Neural cell (in vitro differentiated cells): ENCODE data around the gene CDKL5. TPM values are rescaled to one million over a fixed set of nuclear protein-coding genes. Genes with fewer than 3 reads are reported as not detected.

ENCODE experiments used
- H2AFZ ChIP-seq: fragments of 200-600, 300-800 bp; sonication (generic), shearing (Covaris generic); 2 replicates; pipeline ENCODE4 v1.6.0; 2014; ENCODE audit warnings: low read depth, mild to moderate bottlenecking, antibody characterized with exemption, low read length, moderate library complexity
- H3F3A ChIP-seq: fragments of 200-600 bp; shearing (Covaris generic); 2 replicates; pipeline ENCODE4 v1.6.1; 2016; ENCODE audit warnings: mild to moderate bottlenecking, moderate library complexity, mixed read lengths, antibody characterized with exemption, low read length; ENCODE audit not compliant: insufficient read depth, poor library complexity, severe bottlenecking
- H3K27ac ChIP-seq: fragments of 200-600, 300-800 bp; sonication (generic), shearing (Covaris generic); 2 replicates; pipeline ENCODE4 v1.5.1; 2014; ENCODE audit warnings: mild to moderate bottlenecking, low read length, moderate library complexity
- H3K27me3 ChIP-seq: fragments of 300-800, 200-600 bp; sonication (generic), shearing (Covaris generic); 2 replicates; pipeline ENCODE4 v1.6.0; 2014; ENCODE audit warnings: mild to moderate bottlenecking, low read depth, low read length, moderate library complexity; ENCODE audit not compliant: insufficient read depth
- H3K36me3 ChIP-seq: fragments of 300-800, 200-600 bp; sonication (generic), shearing (Covaris generic); 2 replicates; pipeline ENCODE4 v1.5.1; 2014; ENCODE audit warnings: mild to moderate bottlenecking, antibody characterized with exemption, low read length, moderate library complexity; ENCODE audit not compliant: insufficient read depth
- H3K4me2 ChIP-seq: fragments of 300-800, 200-600 bp; sonication (generic), shearing (Covaris generic); 2 replicates; pipeline ENCODE4 v1.6.0; 2014; ENCODE audit warnings: mild to moderate bottlenecking, low read length
- H3K4me3 ChIP-seq: fragments of 300-800, 200-600 bp; sonication (generic), shearing (Covaris generic); 2 replicates; pipeline ENCODE4 v1.5.1; 2014; ENCODE audit warnings: mild to moderate bottlenecking, low read length, moderate library complexity
- H3K79me2 ChIP-seq: fragments of 200-600 bp; shearing (Covaris generic); replicated peaks from 2 replicates; pipeline ENCODE4 v1.6.0; 2014; ENCODE audit warnings: mild to moderate bottlenecking, low read length, moderate library complexity; ENCODE audit not compliant: insufficient read depth
- H3K9ac ChIP-seq: fragments of 300-800, 200-600 bp; sonication (generic), shearing (Covaris generic); 2 replicates; pipeline ENCODE4 v1.6.1; 2016; ENCODE audit warnings: mild to moderate bottlenecking, low read length, mixed read lengths
- H3K9me2 ChIP-seq: fragments of 200-600 bp; shearing (Covaris generic); 2 replicates; pipeline ENCODE4 v1.6.1; 2016; ENCODE audit warnings: mild to moderate bottlenecking, low read length, mixed read lengths; ENCODE audit not compliant: insufficient read depth
- H3K9me3 ChIP-seq: fragments of 200-600, 300-800 bp; sonication (generic), shearing (Covaris generic); 2 replicates; pipeline ENCODE4 v1.6.1; 2016; ENCODE audit warnings: mild to moderate bottlenecking, mixed run types, low read length, moderate library complexity, mixed read lengths
- H4K20me1 ChIP-seq: fragments of 200-600 bp; shearing (Covaris generic); 2 replicates; pipeline ENCODE4 v1.6.1; 2016; ENCODE audit warnings: mild to moderate bottlenecking, mixed run types; ENCODE audit not compliant: insufficient read depth
- CTCF ChIP-seq: fragments of 450-650 bp; IDR thresholded peaks from 2 replicates; pipeline ENCODE4 v1.5.1; 2014; ENCODE audit warnings: antibody characterized with exemption, mild to moderate bottlenecking, moderate library complexity; ENCODE audit not compliant: poor library complexity, severe bottlenecking
- EP300 ChIP-seq: fragments of 450-650 bp; conservative IDR thresholded peaks from 2 replicates; pipeline ENCODE4 v1.6.1; 2014; ENCODE audit warnings: antibody characterized with exemption, mild to moderate bottlenecking, moderate library complexity; ENCODE audit not compliant: poor library complexity, severe bottlenecking
- EZH2 ChIP-seq: fragments of 200-600, 300-800 bp; shearing (Covaris generic), sonication (generic); IDR thresholded peaks from 2 replicates; pipeline ENCODE4 v1.6.1; 2014; ENCODE audit warnings: antibody characterized with exemption, low read length, borderline replicate concordance, mild to moderate bottlenecking; ENCODE audit not compliant: insufficient read depth, poor library complexity, severe bottlenecking
- MXI1 ChIP-seq: fragments of 450-650 bp; conservative IDR thresholded peaks from 2 replicates; pipeline ENCODE4 v1.6.1; 2014; ENCODE audit warnings: antibody characterized with exemption, mild to moderate bottlenecking; ENCODE audit not compliant: poor library complexity, severe bottlenecking
- POLR2AphosphoS5 ChIP-seq: IDR thresholded peaks from 2 replicates; pipeline ENCODE4 v1.6.1; 2012
- RAD21 ChIP-seq: fragments of 450-650 bp; conservative IDR thresholded peaks from 2 replicates; pipeline ENCODE4 v1.6.1; 2014; ENCODE audit warnings: antibody characterized with exemption, mild to moderate bottlenecking, moderate library complexity
- REST ChIP-seq: IDR thresholded peaks from 2 replicates; pipeline ENCODE4 v1.6.1; 2012; ENCODE audit warnings: borderline replicate concordance
- SMC3 ChIP-seq: fragments of 450-650 bp; conservative IDR thresholded peaks from 2 replicates; pipeline ENCODE4 v1.6.1; 2014; ENCODE audit warnings: antibody characterized with exemption, mild to moderate bottlenecking, moderate library complexity; ENCODE audit not compliant: poor library complexity
- TAF1 ChIP-seq: IDR thresholded peaks from 2 replicates; pipeline ENCODE4 v1.6.1; 2012; ENCODE audit warnings: low read depth
- polyA plus RNA-seq: library from polyadenylated mRNA; depleted of rRNA; stranded (reverse); fragments of >200 nt; gene quantifications from 2 replicates; pipeline ENCODE4 v1.2.3, GENCODE V29; 2014

The CDKL5 gene
- polyA plus RNA-seq, 1 donor from 2014 or later = 5.3 TPM

- H4K20me1 ChIP-seq = no peaks in the 10 kb centered on the region
- no peaks in the 10 kb centered on the region for H3F3A ChIP-seq
- no peaks in the 10 kb centered on the region for H3K36me3 ChIP-seq
- no peaks in the 10 kb centered on the region for H3K9me2 ChIP-seq
- H3K79me2 ChIP-seq = no peaks in the 10 kb centered on the region
- H3K4me3 ChIP-seq = no peak overlapping the region
- no peak overlapping the region for H3K4me2 ChIP-seq
- no peak for TF ChIP-seq POLR2AphosphoS5
- TF ChIP-seq RAD21 = no peak
- no peak for TF ChIP-seq REST
- no peak for TF ChIP-seq MXI1
- no peak for TF ChIP-seq CTCF
- TF ChIP-seq EP300 = no peak
- no peak overlapping the region for H2AFZ ChIP-seq
- H3K27me3 ChIP-seq = no peaks in the 10 kb centered on the region
- no peak overlapping the region for H3K27ac ChIP-seq
- no peaks in the 10 kb centered on the region for H3K9me3 ChIP-seq
- no peak overlapping the region for H3K9ac ChIP-seq
Measured at GRCh38 chrX:18654875-18655836, 229.7 kb downstream of the CDKL5 start.

- H3K27me3 ChIP-seq = no peaks in the 10 kb centered on the region
- no peak overlapping the region for H3K27ac ChIP-seq
- no peak overlapping the region for H2AFZ ChIP-seq
- no peaks in the 10 kb centered on the region for H3K36me3 ChIP-seq
- H3K9me3 ChIP-seq = no peaks in the 10 kb centered on the region
- TF ChIP-seq EP300 (no peak), MXI1 (no peak), CTCF (no peak), SMC3 (no peak), TAF1 (no peak), RAD21 (no peak), EZH2 (no peak), POLR2AphosphoS5 (no peak), REST (no peak)
- H4K20me1 ChIP-seq = no peaks in the 10 kb centered on the region
- no peak overlapping the region for H3K4me3 ChIP-seq
- no peak overlapping the region for H3K9ac ChIP-seq
- H3K4me2 ChIP-seq = no peak overlapping the region
- H3F3A ChIP-seq = no peaks in the 10 kb centered on the region
- H3K79me2 ChIP-seq = no peaks in the 10 kb centered on the region
- no peaks in the 10 kb centered on the region for H3K9me2 ChIP-seq
Measured at GRCh38 chrX:18661273-18661672, 235.9 kb downstream of the CDKL5 start.
